Fibroblast of lung (primary cell): ENCODE results near the gene GFPT2.

Experiments
- EZH2 ChIP-seq: IDR thresholded peaks from 2 replicates; pipeline ENCODE4 v1.5.1; 2012; ENCODE audit warnings: low read length, control low read depth, mild to moderate bottlenecking; ENCODE audit errors: missing control alignments
- TF ChIP-seq, protein P1 (sequence below), 2 donors: IDR thresholded peaks in 1 of 2; conservative IDR thresholded peaks in 1 of 2; 1 replicate in 1 of 2; 2 replicates in 1 of 2; pipeline ENCODE4 v1.5.1; 2011 to 2012; ENCODE audit warnings: low read length in 2 of 2, control low read depth in 1 of 2, inconsistent platforms in 1 of 2, low read depth in 1 of 2, mild to moderate bottlenecking in 1 of 2

DNA sequence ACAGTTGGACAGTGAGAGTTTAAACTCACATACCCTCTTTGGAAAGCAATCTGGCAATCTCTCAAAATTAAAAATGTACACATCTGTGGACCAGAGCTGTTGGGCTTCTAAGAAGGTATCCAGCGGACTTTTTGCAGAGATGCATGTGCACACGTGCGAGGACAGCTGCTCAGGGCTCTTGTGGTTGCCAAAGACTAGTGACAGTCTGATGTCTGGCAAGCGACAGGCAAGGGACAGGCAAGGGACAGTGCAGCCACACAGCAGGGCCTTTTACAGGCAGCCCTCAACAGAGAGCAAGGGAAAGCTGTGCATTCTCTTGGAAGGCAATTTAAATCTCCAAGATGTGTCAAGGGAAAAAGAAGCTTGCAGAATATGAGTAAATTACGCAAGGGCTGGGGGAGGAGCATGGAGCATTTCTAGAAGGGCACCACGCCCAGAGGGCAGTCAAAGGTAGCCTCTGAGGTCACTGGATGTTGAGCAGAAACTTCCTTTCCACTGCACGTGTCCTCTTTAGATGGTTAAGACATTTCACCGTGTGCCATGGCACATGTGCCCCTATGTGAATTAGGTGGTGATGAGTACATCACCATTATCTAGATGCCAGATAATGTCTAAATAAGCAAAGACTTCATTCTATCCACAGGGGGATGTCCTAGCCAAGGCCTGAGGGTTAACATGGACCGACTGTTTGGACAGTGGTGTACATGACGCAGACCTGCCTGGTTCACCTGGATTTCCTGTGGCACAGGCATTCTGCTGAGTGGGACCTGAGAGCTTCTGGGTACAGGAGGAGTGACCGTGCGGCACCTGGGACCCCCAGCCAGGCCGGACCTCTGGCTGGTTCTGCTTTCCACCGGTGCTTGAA is 9.1 kb downstream of the GFPT2 start:
- no peak for TF ChIP-seq EZH2
- TF ChIP-seq, protein P1, sequence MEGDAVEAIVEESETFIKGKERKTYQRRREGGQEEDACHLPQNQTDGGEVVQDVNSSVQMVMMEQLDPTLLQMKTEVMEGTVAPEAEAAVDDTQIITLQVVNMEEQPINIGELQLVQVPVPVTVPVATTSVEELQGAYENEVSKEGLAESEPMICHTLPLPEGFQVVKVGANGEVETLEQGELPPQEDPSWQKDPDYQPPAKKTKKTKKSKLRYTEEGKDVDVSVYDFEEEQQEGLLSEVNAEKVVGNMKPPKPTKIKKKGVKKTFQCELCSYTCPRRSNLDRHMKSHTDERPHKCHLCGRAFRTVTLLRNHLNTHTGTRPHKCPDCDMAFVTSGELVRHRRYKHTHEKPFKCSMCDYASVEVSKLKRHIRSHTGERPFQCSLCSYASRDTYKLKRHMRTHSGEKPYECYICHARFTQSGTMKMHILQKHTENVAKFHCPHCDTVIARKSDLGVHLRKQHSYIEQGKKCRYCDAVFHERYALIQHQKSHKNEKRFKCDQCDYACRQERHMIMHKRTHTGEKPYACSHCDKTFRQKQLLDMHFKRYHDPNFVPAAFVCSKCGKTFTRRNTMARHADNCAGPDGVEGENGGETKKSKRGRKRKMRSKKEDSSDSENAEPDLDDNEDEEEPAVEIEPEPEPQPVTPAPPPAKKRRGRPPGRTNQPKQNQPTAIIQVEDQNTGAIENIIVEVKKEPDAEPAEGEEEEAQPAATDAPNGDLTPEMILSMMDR (conservative IDR thresholded peaks at IDR 0.05 in 1 of 2, IDR thresholded peaks at IDR 0.05 in 1 of 2; ENCODE audit: low read depth in 1 of 2, low read length in 2 of 2): no peak
